ENCODE results near the gene EOLA2.
"Not testable (repeated sequence)": the region's sequence is repeated elsewhere in the genome, so short reads cannot be mapped to it uniquely, and the experiment has no call there.

- TF ChIP-seq CTCF (optimal IDR thresholded peaks at IDR 0.05 in 1 of 3, IDR thresholded peaks at IDR 0.05 in 1 of 3, conservative IDR thresholded peaks at IDR 0.05 in 1 of 3; ENCODE audit: extremely low read depth in 1 of 3, insufficient read depth in 2 of 3, low read length in 3 of 3); EZH2 (IDR thresholded peaks at IDR 0.05; ENCODE audit: low read length): not testable (repeated sequence)
Observed at GRCh38 chrX:149932970-149933369, 5.3 kb downstream of the EOLA2 start.

Measured in keratinocyte (primary cell).